Breast epithelium (tissue), 3 donors: ENCODE measurements around the gene CLDN1.

Experiments
- POLR2AphosphoS5 ChIP-seq, 3 donors: sonication (generic); formaldehyde crosslinking; IDR thresholded peaks; one replicate each; pipeline ENCODE4 v1.6.1; 2017; ENCODE audit warnings: antibody characterized with exemption in 3 of 3
- TF ChIP-seq, protein P1 (sequence below), 3 donors: fragments of 450-650 bp; IDR thresholded peaks; one replicate each; pipeline ENCODE4 v1.5.1; 2016 to 2017; ENCODE audit warnings: antibody characterized with exemption in 3 of 3, mild to moderate bottlenecking in 3 of 3, moderate library complexity in 3 of 3

DNA sequence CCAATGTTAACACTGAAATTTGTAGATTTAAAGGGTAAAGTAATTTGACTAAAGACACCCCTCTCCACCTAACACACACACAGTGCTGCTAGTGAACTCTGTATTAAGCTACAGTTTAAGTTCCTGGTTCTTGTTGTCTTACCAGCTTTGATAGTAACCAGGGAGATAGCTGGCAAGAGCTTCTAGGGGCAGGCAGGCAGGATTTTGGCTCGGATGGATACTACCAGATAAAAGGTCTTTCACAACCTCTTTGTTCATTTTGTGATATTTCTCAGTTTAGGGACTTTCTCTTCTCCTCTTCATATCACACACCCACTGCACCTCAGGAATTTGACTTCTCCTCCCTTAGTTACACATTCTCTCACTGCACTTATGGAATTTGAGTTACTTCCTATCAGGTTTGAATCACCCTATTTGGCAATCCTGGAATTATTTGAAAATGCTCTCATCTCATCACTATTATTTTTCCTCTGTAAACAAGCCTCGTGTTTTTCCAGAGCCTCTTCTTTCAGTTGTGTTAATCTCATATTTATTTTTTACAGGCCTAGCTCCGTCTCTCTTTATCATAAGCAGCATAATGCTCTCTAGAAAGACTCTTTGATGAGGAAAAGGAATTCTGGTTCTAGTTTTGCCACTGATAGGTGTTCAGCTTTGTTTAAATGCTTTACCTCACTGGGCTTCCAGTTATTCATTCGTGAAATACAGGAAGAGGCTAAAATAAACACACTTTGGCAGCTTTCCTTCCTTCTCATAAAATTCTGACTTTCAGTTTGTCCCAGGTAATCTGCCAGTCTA, 23.0 kb upstream of the CLDN1 start:
- TF ChIP-seq, protein P1, sequence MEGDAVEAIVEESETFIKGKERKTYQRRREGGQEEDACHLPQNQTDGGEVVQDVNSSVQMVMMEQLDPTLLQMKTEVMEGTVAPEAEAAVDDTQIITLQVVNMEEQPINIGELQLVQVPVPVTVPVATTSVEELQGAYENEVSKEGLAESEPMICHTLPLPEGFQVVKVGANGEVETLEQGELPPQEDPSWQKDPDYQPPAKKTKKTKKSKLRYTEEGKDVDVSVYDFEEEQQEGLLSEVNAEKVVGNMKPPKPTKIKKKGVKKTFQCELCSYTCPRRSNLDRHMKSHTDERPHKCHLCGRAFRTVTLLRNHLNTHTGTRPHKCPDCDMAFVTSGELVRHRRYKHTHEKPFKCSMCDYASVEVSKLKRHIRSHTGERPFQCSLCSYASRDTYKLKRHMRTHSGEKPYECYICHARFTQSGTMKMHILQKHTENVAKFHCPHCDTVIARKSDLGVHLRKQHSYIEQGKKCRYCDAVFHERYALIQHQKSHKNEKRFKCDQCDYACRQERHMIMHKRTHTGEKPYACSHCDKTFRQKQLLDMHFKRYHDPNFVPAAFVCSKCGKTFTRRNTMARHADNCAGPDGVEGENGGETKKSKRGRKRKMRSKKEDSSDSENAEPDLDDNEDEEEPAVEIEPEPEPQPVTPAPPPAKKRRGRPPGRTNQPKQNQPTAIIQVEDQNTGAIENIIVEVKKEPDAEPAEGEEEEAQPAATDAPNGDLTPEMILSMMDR (IDR thresholded peaks at IDR 0.05), result no peak
- no peak for TF ChIP-seq POLR2AphosphoS5 (IDR thresholded peaks at IDR 0.05)
